HL-60 (cell line): Measurements from ENCODE around the gene SHISA8.

Experiments used
- DNase-seq, 2 experiments: peaks; one replicate each; pipeline ENCODE4 v3.0.0-alpha.2; 2010 to 2020; ENCODE audit warnings: low read depth in 1 of 2, low spot score in 1 of 2
- H3K27ac ChIP-seq: fragments of 250-450 bp; sonication (Bioruptor Pico); replicated peaks from 2 replicates; pipeline ENCODE4 v1.5.1; 2020; ENCODE audit warnings: mild to moderate bottlenecking, moderate library complexity
- H3K27me3 ChIP-seq: fragments of 250-450 bp; sonication (Bioruptor Pico); 2 replicates; pipeline ENCODE4 v1.5.1; 2021; ENCODE audit warnings: mild to moderate bottlenecking, moderate library complexity; ENCODE audit not compliant: insufficient read depth, poor library complexity, severe bottlenecking
- H3K4me3 ChIP-seq: replicated peaks from 2 replicates; pipeline ENCODE4 v1.5.1; 2011; ENCODE audit warnings: mild to moderate bottlenecking, control low read depth, low read length; ENCODE audit not compliant: insufficient read depth
- GABPA ChIP-seq: IDR thresholded peaks from 2 replicates; pipeline ENCODE4 v1.6.1; 2012; ENCODE audit warnings: low read depth
- POLR2AphosphoS5 ChIP-seq: IDR thresholded peaks from 2 replicates; pipeline ENCODE4 v1.6.1; 2012; ENCODE audit warnings: low read depth
- SPI1 ChIP-seq: IDR thresholded peaks from 2 replicates; pipeline ENCODE4 v1.6.1; 2012; ENCODE audit warnings: low read depth, mild to moderate bottlenecking, borderline replicate concordance
- TF ChIP-seq, protein P1 (sequence below): IDR thresholded peaks from 2 replicates; pipeline ENCODE4 v1.6.1; 2012; ENCODE audit warnings: low read depth; ENCODE audit not compliant: insufficient replicate concordance
- TF ChIP-seq, protein P2 (sequence below): IDR thresholded peaks from one replicate; pipeline ENCODE4 v1.5.1; 2011; ENCODE audit warnings: low read length, control low read depth, inconsistent platforms; ENCODE audit not compliant: insufficient read depth

SHISA8 gene

DNA sequence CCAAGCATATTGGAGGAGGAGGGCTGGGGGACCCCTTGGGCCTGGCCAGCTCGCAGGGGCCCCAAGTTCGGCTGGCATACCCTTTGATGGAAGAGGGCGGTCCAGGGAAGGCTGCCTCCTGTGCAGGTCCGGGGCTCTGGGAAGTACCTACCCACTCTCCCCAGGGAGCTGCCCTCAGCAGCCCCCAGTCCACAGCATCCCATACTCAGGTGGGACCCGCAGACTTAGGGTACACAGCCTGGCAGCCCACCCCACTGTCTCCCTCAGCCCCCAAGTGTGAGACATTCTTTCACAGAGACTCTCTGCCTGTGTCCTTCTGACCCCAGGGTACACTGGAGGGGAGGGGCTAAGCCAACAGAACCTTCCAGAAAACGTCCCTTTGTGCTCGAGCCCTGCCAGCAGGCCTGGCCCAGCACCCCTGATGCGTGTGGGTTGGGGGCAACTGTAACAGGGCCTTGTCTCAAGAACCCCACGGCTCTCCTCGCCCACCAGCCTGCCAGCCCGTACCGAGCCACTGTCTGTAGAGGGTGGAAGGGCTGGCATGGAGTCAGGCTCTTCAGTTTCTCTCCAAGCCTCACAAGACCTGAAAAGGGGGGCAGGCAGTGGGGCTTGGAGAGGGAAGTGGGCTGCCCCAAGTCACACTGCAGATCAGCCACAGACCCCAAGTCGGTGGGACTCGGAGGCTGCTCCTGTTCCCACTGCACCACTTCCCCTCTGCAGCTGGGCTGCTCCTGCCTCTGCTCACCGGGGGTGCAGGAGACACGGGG, 18.7 kb upstream of the SHISA8 start:
- TF ChIP-seq GABPA (no peak), POLR2AphosphoS5 (peak; percentile 65; the same call in 1 of the 2 replicates), SPI1 (peak; percentile 59; the same call in 1 of the 2 replicates)
- TF ChIP-seq, protein P1, sequence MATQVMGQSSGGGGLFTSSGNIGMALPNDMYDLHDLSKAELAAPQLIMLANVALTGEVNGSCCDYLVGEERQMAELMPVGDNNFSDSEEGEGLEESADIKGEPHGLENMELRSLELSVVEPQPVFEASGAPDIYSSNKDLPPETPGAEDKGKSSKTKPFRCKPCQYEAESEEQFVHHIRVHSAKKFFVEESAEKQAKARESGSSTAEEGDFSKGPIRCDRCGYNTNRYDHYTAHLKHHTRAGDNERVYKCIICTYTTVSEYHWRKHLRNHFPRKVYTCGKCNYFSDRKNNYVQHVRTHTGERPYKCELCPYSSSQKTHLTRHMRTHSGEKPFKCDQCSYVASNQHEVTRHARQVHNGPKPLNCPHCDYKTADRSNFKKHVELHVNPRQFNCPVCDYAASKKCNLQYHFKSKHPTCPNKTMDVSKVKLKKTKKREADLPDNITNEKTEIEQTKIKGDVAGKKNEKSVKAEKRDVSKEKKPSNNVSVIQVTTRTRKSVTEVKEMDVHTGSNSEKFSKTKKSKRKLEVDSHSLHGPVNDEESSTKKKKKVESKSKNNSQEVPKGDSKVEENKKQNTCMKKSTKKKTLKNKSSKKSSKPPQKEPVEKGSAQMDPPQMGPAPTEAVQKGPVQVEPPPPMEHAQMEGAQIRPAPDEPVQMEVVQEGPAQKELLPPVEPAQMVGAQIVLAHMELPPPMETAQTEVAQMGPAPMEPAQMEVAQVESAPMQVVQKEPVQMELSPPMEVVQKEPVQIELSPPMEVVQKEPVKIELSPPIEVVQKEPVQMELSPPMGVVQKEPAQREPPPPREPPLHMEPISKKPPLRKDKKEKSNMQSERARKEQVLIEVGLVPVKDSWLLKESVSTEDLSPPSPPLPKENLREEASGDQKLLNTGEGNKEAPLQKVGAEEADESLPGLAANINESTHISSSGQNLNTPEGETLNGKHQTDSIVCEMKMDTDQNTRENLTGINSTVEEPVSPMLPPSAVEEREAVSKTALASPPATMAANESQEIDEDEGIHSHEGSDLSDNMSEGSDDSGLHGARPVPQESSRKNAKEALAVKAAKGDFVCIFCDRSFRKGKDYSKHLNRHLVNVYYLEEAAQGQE, result no peak
- TF ChIP-seq, protein P2, sequence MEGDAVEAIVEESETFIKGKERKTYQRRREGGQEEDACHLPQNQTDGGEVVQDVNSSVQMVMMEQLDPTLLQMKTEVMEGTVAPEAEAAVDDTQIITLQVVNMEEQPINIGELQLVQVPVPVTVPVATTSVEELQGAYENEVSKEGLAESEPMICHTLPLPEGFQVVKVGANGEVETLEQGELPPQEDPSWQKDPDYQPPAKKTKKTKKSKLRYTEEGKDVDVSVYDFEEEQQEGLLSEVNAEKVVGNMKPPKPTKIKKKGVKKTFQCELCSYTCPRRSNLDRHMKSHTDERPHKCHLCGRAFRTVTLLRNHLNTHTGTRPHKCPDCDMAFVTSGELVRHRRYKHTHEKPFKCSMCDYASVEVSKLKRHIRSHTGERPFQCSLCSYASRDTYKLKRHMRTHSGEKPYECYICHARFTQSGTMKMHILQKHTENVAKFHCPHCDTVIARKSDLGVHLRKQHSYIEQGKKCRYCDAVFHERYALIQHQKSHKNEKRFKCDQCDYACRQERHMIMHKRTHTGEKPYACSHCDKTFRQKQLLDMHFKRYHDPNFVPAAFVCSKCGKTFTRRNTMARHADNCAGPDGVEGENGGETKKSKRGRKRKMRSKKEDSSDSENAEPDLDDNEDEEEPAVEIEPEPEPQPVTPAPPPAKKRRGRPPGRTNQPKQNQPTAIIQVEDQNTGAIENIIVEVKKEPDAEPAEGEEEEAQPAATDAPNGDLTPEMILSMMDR, result no peak
- H3K4me3 ChIP-seq, result no peak overlapping the region
- no peak for DNase-seq
- no peak overlapping the region for H3K27ac ChIP-seq
- no peaks in the 10 kb centered on the region for H3K27me3 ChIP-seq

DNA sequence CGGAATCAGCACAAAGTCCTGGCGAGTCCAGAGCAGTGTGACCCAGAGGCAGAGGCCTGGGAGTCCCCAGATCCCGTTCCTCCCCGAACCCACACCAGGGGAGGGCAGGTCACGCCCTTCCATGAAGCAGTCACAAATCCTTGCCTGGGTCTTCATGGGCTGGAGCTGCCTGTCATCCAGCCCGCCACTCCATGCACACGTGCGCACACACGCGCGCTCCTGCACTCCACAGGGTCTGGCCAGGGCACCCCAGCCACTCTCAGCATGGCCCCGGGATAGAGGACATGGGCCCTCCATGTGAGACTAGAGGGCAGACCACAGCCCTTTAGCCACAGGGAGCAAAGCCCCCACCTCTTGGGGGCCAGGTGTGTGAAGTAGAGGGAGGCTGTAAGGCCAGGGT, 17.5 kb upstream of the SHISA8 start:
- Histone ChIP-seq H3K27ac (no peak overlapping the region), H3K27me3 (no peaks in the 10 kb centered on the region), H3K4me3 (no peak overlapping the region)
- no peak for DNase-seq
- TF ChIP-seq, protein P1, result no peak
- TF ChIP-seq POLR2AphosphoS5, result no peak; the same call in 1 of the 2 replicates
- TF ChIP-seq GABPA, result no peak
- TF ChIP-seq, protein P2, result no peak
- TF ChIP-seq SPI1, result no peak

DNA sequence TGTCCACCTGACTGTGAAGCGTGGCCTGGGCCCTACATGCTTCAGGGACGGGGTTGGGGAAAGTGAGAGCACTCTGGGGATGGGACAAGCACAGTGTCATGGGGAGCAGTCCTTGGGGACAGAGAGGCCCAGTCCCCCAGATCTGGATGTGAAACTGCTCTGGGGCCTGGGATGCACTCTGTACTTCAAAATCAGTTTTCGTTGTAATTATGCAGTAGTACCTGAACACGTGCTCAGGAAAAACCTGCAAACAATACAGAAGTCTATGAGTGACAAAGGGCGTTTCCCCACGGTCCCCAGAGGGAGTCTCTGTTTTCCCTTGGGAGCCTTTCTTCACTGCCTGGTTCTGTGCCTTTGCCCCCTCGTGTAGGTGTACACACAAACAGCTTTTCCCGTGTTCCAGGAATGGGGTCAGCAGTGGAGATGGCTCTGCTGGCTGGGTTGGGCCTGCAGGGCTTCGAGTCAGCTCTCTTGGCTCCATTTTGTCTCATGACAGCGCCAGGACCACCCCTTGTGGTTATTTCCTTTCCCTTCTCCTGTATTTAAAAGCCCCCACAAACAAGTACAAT, 16.9 kb upstream of the SHISA8 start:
- H3K27ac ChIP-seq, result no peak overlapping the region
- TF ChIP-seq, protein P2, result no peak
- TF ChIP-seq GABPA (no peak), POLR2AphosphoS5 (no peak), SPI1 (no peak)
- TF ChIP-seq, protein P1, result no peak
- no peak for DNase-seq
- H3K27me3 ChIP-seq, result peaks cover 4% of the 10 kb centered on the region
- H3K4me3 ChIP-seq, result no peak overlapping the region
